ENCODE results near the gene KTN1. TPM values are rescaled to one million over a fixed set of nuclear protein-coding genes. Genes with fewer than 3 reads are reported as not detected.

The KTN1 gene
- total and polyA plus RNA-seq, 2 donors: 102 to 125 TPM

DNA sequence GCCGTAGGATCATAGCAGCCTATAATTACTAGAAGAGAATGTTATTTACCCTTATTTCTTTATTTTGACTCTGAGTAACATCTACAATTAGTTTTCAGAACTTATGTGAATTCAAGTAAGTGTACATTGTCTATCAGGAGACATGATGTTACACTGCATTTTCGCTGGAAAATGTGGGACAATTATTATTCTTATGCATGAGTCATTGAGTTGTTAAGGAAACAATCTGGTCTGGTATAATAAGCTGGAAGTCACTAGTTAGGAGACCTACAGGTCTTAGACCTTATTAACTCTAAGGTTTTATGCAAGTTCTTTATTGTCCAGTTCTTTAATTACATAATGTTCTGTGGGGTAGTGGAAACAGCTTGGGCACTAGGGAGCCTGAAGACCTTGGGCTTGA is 5.8 kb downstream of the KTN1 start:
- Histone ChIP-seq H3K4me3 (ENCODE audit: low read length in 2 of 2) (no peak overlapping the region), H3K4me1 (ENCODE audit: control insufficient read depth in 2 of 2, insufficient read depth in 2 of 2, low read length in 2 of 2) (peaks cover 6 to 8% of the 10 kb centered on the region in 2 donors), H3K27ac (ENCODE audit: low read depth in 1 of 2, low read length in 1 of 2) (no peak overlapping the region), H3K9me3 (ENCODE audit: control insufficient read depth in 2 of 2, insufficient read depth in 1 of 2, low read length in 1 of 2) (no peaks in the 10 kb centered on the region), H3K36me3 (ENCODE audit: control insufficient read depth in 2 of 2, insufficient read depth in 2 of 2, low read length in 1 of 2) (no peaks in the 10 kb centered on the region), H3K27me3 (ENCODE audit: control insufficient read depth in 2 of 2, insufficient read depth in 1 of 2, low read length in 1 of 2) (no peaks in the 10 kb centered on the region)
- DNase-seq (ENCODE audit: low read depth in 6 of 9, low spot score in 9 of 9): no peak
- WGBS: 95% methylated on average over 2 of the region's 2 CpGs

DNA sequence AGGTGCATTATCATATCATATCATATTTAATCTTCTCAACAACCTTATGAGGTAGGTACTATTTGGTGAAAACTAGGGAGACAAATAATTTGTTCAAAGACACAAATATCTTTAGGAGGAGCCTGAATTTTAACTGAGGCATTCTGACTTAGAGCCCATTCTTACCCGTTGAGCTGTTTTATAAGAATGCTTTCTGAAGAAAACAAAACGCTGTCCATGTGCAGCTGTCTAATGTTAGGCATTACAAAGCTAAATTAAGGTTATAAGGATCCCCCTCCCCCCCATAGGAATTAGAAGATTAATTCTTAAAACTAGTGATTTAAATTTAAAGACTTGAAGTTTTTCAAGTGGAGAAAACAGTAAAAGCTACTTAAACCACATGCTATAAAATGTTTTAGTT is 6.4 kb downstream of the KTN1 start:
- 93% methylated on average over 2 of the region's 2 CpGs for WGBS
- Histone ChIP-seq H3K36me3 (ENCODE audit: control insufficient read depth in 2 of 2, insufficient read depth in 2 of 2, low read length in 1 of 2) (no peaks in the 10 kb centered on the region), H3K27ac (ENCODE audit: low read depth in 1 of 2, low read length in 1 of 2) (no peak overlapping the region), H3K9me3 (ENCODE audit: control insufficient read depth in 2 of 2, insufficient read depth in 1 of 2, low read length in 1 of 2) (no peaks in the 10 kb centered on the region), H3K4me3 (ENCODE audit: low read length in 2 of 2) (no peak overlapping the region), H3K27me3 (ENCODE audit: control insufficient read depth in 2 of 2, insufficient read depth in 1 of 2, low read length in 1 of 2) (no peaks in the 10 kb centered on the region), H3K4me1 (ENCODE audit: control insufficient read depth in 2 of 2, insufficient read depth in 2 of 2, low read length in 2 of 2) (peaks cover 3 to 5% of the 10 kb centered on the region in 2 donors)
- no peak for DNase-seq (ENCODE audit: low read depth in 6 of 9, low spot score in 9 of 9)

DNA sequence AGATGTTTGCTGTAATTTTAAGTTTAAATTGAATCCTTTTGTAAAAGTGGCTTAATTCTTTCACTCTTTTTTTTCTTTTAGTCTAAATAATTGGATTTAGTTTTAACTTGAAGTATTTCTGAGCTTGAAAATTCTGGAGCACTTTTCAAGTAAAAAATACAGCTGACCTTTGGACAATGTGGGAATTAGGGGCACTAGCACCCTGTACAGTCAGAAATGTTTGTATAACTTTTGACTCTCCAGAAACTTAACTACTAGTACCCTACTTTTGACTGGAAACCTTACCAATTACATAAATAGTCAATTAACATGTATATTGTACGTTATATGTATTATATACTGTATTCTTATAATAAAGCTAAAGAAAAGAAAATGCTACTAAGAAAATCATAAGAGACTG is 7.8 kb downstream of the KTN1 start:
- peaks cover 0 to 3% of the 10 kb centered on the region in 2 donors for H3K4me1 ChIP-seq (ENCODE audit: control insufficient read depth in 2 of 2, insufficient read depth in 2 of 2, low read length in 2 of 2)
- no peak overlapping the region for H3K4me3 ChIP-seq (ENCODE audit: low read length in 2 of 2)
- no peaks in the 10 kb centered on the region for H3K9me3 ChIP-seq (ENCODE audit: control insufficient read depth in 2 of 2, insufficient read depth in 1 of 2, low read length in 1 of 2)
- WGBS: 98% methylated on average over 1 of the region's 1 CpG
- no peaks in the 10 kb centered on the region for H3K27me3 ChIP-seq (ENCODE audit: control insufficient read depth in 2 of 2, insufficient read depth in 1 of 2, low read length in 1 of 2)
- no peak for DNase-seq (ENCODE audit: low read depth in 6 of 9, low spot score in 9 of 9)
- no peaks in the 10 kb centered on the region for H3K36me3 ChIP-seq (ENCODE audit: control insufficient read depth in 2 of 2, insufficient read depth in 2 of 2, low read length in 1 of 2)
- H3K27ac ChIP-seq (ENCODE audit: low read depth in 1 of 2, low read length in 1 of 2): no peak overlapping the region

DNA sequence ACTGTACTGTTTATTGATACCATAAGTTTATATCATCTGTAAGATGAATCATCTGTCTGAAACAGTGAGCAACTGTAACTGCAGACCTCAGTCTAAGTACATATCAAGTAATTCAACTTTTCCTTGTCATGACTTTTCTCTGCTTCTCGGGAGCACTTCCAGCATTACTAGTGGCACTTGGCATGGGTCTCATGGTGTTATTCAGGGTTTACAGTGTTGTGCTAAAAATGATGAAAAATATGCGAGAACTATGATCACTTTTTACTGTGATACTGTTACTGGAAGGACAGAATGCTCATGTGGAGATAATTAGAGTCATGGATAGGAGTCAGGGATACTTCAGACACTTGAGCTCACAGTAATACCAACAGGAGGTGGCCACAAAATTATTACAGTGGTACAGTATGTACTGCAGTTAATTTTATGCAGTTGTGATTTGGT is 8.3 kb downstream of the KTN1 start:
- H3K36me3 ChIP-seq (ENCODE audit: control insufficient read depth in 2 of 2, insufficient read depth in 2 of 2, low read length in 1 of 2): no peaks in the 10 kb centered on the region
- H3K4me1 ChIP-seq (ENCODE audit: control insufficient read depth in 2 of 2, insufficient read depth in 2 of 2, low read length in 2 of 2): peaks cover 0 to 3% of the 10 kb centered on the region in 2 donors
- 96% methylated on average over 2 of the region's 2 CpGs for WGBS
- no peak overlapping the region for H3K4me3 ChIP-seq (ENCODE audit: low read length in 2 of 2)
- H3K27me3 ChIP-seq (ENCODE audit: control insufficient read depth in 2 of 2, insufficient read depth in 1 of 2, low read length in 1 of 2): no peaks in the 10 kb centered on the region
- DNase-seq (ENCODE audit: low read depth in 6 of 9, low spot score in 9 of 9): no peak
- no peak overlapping the region for H3K27ac ChIP-seq (ENCODE audit: low read depth in 1 of 2, low read length in 1 of 2)
- H3K9me3 ChIP-seq (ENCODE audit: control insufficient read depth in 2 of 2, insufficient read depth in 1 of 2, low read length in 1 of 2): no peaks in the 10 kb centered on the region

DNA sequence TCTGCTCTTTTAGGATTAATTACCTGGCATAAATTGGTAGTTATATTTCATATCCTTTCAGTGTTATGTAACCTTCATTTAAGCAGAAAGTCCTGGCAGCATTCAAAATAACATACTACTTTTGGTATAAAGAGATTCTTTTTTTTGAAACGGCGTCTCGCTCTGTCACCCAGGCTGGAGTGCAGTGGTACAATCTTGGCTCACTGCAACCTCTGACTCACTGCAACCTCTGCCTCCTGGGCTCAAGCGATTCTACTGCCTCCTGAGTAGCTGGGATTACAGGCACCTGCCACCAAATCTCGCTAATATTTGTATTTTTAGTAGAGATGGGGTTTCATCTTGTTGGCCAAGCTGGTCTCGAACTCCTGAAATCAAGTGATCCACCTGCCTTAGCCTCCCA is 9.2 kb downstream of the KTN1 start:
- H3K36me3 ChIP-seq (ENCODE audit: control insufficient read depth in 2 of 2, insufficient read depth in 2 of 2, low read length in 1 of 2): no peaks in the 10 kb centered on the region
- H3K4me1 ChIP-seq (ENCODE audit: control insufficient read depth in 2 of 2, insufficient read depth in 2 of 2, low read length in 2 of 2): no peaks in the 10 kb centered on the region
- 95% methylated on average over 6 of the region's 6 CpGs for WGBS
- no peak for DNase-seq (ENCODE audit: low read depth in 6 of 9, low spot score in 9 of 9)
- H3K27ac ChIP-seq (ENCODE audit: low read depth in 1 of 2, low read length in 1 of 2): no peak overlapping the region
- no peak overlapping the region for H3K4me3 ChIP-seq (ENCODE audit: low read length in 2 of 2)
- no peaks in the 10 kb centered on the region for H3K9me3 ChIP-seq (ENCODE audit: control insufficient read depth in 2 of 2, insufficient read depth in 1 of 2, low read length in 1 of 2)
- H3K27me3 ChIP-seq (ENCODE audit: control insufficient read depth in 2 of 2, insufficient read depth in 1 of 2, low read length in 1 of 2): no peaks in the 10 kb centered on the region

DNA sequence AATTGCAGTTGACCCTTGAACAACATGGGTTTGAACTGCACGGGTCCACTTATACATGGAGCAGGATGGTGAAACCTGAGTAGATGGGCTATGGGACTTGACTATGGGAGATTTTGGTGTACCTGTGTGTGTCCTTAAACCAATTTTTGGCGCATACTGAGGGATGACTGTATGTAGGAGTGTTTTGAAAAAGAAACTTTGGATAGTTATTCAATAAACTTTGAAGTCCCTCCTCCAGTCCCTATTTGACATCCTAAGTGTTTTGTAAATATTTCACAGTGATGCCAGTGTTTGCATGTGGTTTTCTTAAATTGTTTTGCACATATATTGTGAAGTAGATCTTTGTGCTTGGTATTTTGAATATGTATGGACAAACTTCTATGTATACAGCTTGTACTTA is 12.4 kb downstream of the KTN1 start:
- 97% methylated on average over 2 of the region's 2 CpGs for WGBS
- no peaks in the 10 kb centered on the region for H3K4me1 ChIP-seq (ENCODE audit: control insufficient read depth in 2 of 2, insufficient read depth in 2 of 2, low read length in 2 of 2)
- no peak overlapping the region for H3K27ac ChIP-seq (ENCODE audit: low read depth in 1 of 2, low read length in 1 of 2)
- no peaks in the 10 kb centered on the region for H3K9me3 ChIP-seq (ENCODE audit: control insufficient read depth in 2 of 2, insufficient read depth in 1 of 2, low read length in 1 of 2)
- no peak overlapping the region for H3K4me3 ChIP-seq (ENCODE audit: low read length in 2 of 2)
- H3K36me3 ChIP-seq (ENCODE audit: control insufficient read depth in 2 of 2, insufficient read depth in 2 of 2, low read length in 1 of 2): no peaks in the 10 kb centered on the region
- DNase-seq (ENCODE audit: low read depth in 6 of 9, low spot score in 9 of 9): no peak
- no peaks in the 10 kb centered on the region for H3K27me3 ChIP-seq (ENCODE audit: control insufficient read depth in 2 of 2, insufficient read depth in 1 of 2, low read length in 1 of 2)

DNA sequence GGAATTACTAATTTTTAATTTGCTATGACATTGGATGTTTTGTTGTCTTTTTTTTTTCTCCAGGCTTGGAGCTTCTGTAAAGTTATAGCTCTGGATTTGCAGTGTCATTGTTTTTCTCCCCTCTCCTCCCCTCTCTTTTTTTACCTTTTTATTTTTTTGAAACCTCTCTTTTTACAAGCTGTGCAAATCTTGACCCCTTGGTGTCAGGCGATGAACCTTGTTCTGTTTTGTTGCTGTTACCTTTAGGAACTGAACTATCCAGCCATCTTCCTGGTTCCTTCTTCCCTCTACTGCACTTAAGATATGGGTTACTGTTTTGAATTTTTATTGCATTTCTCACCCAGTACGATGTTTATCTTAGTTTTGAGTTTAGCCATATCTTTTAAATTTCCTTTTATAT is 13.7 kb downstream of the KTN1 start:
- 60% methylated on average over 2 of the region's 2 CpGs for WGBS
- H3K4me3 ChIP-seq (ENCODE audit: low read length in 2 of 2): no peak overlapping the region
- no peaks in the 10 kb centered on the region for H3K36me3 ChIP-seq (ENCODE audit: control insufficient read depth in 2 of 2, insufficient read depth in 2 of 2, low read length in 1 of 2)
- H3K4me1 ChIP-seq (ENCODE audit: control insufficient read depth in 2 of 2, insufficient read depth in 2 of 2, low read length in 2 of 2): no peaks in the 10 kb centered on the region
- H3K9me3 ChIP-seq (ENCODE audit: control insufficient read depth in 2 of 2, insufficient read depth in 1 of 2, low read length in 1 of 2): no peaks in the 10 kb centered on the region
- no peaks in the 10 kb centered on the region for H3K27me3 ChIP-seq (ENCODE audit: control insufficient read depth in 2 of 2, insufficient read depth in 1 of 2, low read length in 1 of 2)
- no peak for DNase-seq (ENCODE audit: low read depth in 6 of 9, low spot score in 9 of 9)
- H3K27ac ChIP-seq (ENCODE audit: low read depth in 1 of 2, low read length in 1 of 2): no peak overlapping the region

DNA sequence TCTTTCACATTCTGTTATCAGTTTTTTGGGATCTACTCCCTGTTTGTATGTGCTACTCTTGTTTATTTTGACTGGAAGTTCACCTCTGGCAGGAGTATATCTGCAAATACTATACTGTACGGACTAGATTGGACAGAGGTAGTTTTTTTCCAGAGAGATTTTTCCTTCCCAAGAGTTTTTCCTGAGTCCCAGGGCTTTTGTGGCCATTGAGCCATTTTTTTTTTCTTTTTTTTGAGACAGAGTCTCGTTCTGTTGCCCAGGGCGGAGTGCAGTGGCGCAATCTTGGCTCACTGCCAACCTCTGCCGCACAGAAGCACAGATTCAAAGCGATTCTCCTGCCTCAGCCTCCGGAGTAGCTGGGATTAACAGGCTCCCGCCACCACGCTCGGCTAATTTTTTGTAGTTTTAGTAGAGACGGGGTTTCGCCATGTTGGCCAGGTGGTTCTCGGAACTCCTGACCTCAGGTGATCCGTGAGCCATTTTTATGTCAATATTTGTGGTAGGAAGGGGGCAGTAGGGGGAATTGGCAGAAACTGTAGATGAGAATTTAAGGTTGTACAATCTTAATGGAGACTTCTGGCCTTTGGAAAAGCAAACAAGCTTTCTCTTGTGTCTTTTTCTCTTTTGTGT is 19.4 kb downstream of the KTN1 start:
- no peak overlapping the region for H3K27ac ChIP-seq (ENCODE audit: low read depth in 1 of 2, low read length in 1 of 2)
- WGBS: 97% methylated on average over 14 of the region's 14 CpGs
- H3K9me3 ChIP-seq (ENCODE audit: control insufficient read depth in 2 of 2, insufficient read depth in 1 of 2, low read length in 1 of 2): no peaks in the 10 kb centered on the region
- H3K4me1 ChIP-seq (ENCODE audit: control insufficient read depth in 2 of 2, insufficient read depth in 2 of 2, low read length in 2 of 2): peaks cover 0 to 4% of the 10 kb centered on the region in 2 donors
- H3K36me3 ChIP-seq (ENCODE audit: control insufficient read depth in 2 of 2, insufficient read depth in 2 of 2, low read length in 1 of 2): peaks cover 0 to 4% of the 10 kb centered on the region in 2 donors
- no peaks in the 10 kb centered on the region for H3K27me3 ChIP-seq (ENCODE audit: control insufficient read depth in 2 of 2, insufficient read depth in 1 of 2, low read length in 1 of 2)
- H3K4me3 ChIP-seq (ENCODE audit: low read length in 2 of 2): no peak overlapping the region
- no peak for DNase-seq (ENCODE audit: low read depth in 6 of 9, low spot score in 9 of 9)

DNA sequence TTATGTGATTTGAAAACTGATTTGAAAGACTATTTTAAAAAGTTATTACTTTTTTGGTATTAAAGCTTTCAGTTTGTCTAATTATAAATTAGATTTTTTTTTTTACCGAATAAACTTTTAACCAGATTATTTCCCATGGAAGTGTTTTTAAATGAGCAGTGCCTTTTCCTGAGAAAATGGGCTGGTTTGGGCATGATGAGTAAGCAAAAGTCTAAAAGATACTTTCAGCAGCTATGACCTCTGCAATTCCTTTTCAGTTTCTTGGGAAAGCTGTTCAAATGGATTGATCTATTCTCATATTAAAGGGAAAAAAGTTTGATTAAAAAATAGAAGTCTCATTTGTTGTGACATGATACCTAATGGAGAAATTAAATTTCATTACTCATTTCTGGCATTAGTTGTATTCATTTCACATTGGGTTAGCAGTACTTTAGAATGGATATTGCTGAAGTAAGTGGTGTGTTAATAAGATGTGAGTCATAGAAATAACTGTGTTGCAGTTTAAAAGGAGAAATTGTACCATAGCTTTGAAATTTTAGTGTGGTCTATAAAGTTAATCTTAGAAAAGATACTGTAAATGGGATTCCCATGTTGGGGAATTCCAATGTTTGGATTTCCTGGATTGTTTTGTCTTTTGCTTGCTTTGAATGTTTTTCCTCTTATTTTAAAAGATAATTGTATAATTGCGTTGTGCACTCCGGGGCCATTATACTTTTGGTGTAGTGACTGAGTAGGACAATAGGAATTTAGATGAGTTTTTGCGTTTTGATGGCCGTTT is 21.0 kb downstream of the KTN1 start:
- no peaks in the 10 kb centered on the region for H3K27me3 ChIP-seq (ENCODE audit: control insufficient read depth in 2 of 2, insufficient read depth in 1 of 2, low read length in 1 of 2)
- DNase-seq (ENCODE audit: low read depth in 6 of 9, low spot score in 9 of 9): no peak
- H3K9me3 ChIP-seq (ENCODE audit: control insufficient read depth in 2 of 2, insufficient read depth in 1 of 2, low read length in 1 of 2): no peaks in the 10 kb centered on the region
- H3K36me3 ChIP-seq (ENCODE audit: control insufficient read depth in 2 of 2, insufficient read depth in 2 of 2, low read length in 1 of 2): peaks cover 0 to 4% of the 10 kb centered on the region in 2 donors
- H3K27ac ChIP-seq (ENCODE audit: low read depth in 1 of 2, low read length in 1 of 2): no peak overlapping the region
- WGBS: 97% methylated on average over 5 of the region's 5 CpGs
- H3K4me1 ChIP-seq (ENCODE audit: control insufficient read depth in 2 of 2, insufficient read depth in 2 of 2, low read length in 2 of 2): peaks cover 0 to 4% of the 10 kb centered on the region in 2 donors
- no peak overlapping the region for H3K4me3 ChIP-seq (ENCODE audit: low read length in 2 of 2)

Measured in thymus (tissue), 11 donors.